GM10248 (cell line): ENCODE data around the gene TDRD10.

Source experiments
- CTCF ChIA-PET: fragments of 300-600 bp; sonication (Branson Sonifier 250); formaldehyde crosslinking; extraction: SDS; loops from one replicate; lab custom pipeline; 2021; ENCODE audit warnings: antibody characterized with exemption; lab: Yijun Ruan, JAX
- POLR2A ChIA-PET: fragments of 350-650 bp; sonication (Branson Sonifier 250); formaldehyde crosslinking; extraction: SDS; loops from one replicate; lab custom pipeline; 2020; ENCODE audit warnings: antibody characterized with exemption; lab: Yijun Ruan, JAX
- DNase-seq: peaks from one replicate; pipeline ENCODE4 v3.0.0; 2012; ENCODE audit errors: extremely low spot score
- CTCF ChIP-seq: IDR thresholded peaks from 2 replicates; pipeline ENCODE4 v1.5.1; 2012; ENCODE audit warnings: mild to moderate bottlenecking, low read depth; ENCODE audit errors: extremely low read depth, missing control alignments, control extremely low read depth

TDRD10 gene

GRCh38 chr1:154552036-154552435 lies 50.0 kb downstream of the TDRD10 start:
- ChIA-PET CTCF (interaction anchor here (0.8 to 14.3 kb wide), 5 partner anchors 17 to 621 kb away, joined by 3 to 369 read pairs (median 4); partner anchors contain the start of genes ADAM15 and KRTCAP2), POLR2A (no interaction called here)
- no peak for TF ChIP-seq CTCF
- no peak for DNase-seq

GRCh38 chr1:154553056-154554030 lies 51.3 kb downstream of the TDRD10 start:
- CTCF ChIA-PET, result interaction anchor here (1.1 to 14.3 kb wide), 7 partner anchors 7 to 498 kb away, joined by 3 to 369 read pairs (median 4); partner anchors contain the start of gene ADAM15
- POLR2A ChIA-PET, result no interaction called here
- no peak for TF ChIP-seq CTCF
- DNase-seq, result no peak

GRCh38 chr1:154556422-154556821 lies 54.4 kb downstream of the TDRD10 start:
- no peak for DNase-seq
- ChIA-PET CTCF (interaction anchor here (3.9 to 14.3 kb wide), 2 partner anchors 10 to 77 kb away, joined by 37 to 369 read pairs; no protein-coding TSS in a partner anchor), POLR2A (no interaction called here)
- TF ChIP-seq CTCF, result no peak

GRCh38 chr1:154557248-154557938 lies 55.4 kb downstream of the TDRD10 start:
- CTCF ChIA-PET, result interaction anchor here (1.6 to 14.3 kb wide), 3 partner anchors 11 to 78 kb away, joined by 5 to 369 read pairs (median 37); no protein-coding TSS in a partner anchor
- TF ChIP-seq CTCF, result no peak

GRCh38 chr1:154557939-154558719 lies 56.1 kb downstream of the TDRD10 start, which contains the start of gene UBE2Q1:
Gene UBE2Q1, minus strand, starts transcription at chr1:154558662. Its CDS starts 109 bp downstream, at chr1:154558553.
- no peak for TF ChIP-seq CTCF
- no peak for DNase-seq
- CTCF ChIA-PET, result interaction anchor here (1.6 to 14.3 kb wide), 2 partner anchors 12 to 78 kb away, joined by 5 to 369 read pairs; no protein-coding TSS in a partner anchor
- POLR2A ChIA-PET, result no interaction called here

More at GRCh38 chr1:154557248-154557938, 55.4 kb downstream of the TDRD10 start:
- POLR2A ChIA-PET, result no interaction called here
- DNase-seq, result no peak
